GM18508 (cell line): ENCODE data around the gene PP2D1.
A peak's percentile ranks its signal among the peaks of the same experiment; 100 is the strongest.
"Not testable (repeated sequence)": the region's sequence is repeated elsewhere in the genome, so short reads cannot be mapped to it uniquely, and the experiment has no call there.

Source experiments
- ATAC-seq: cut with Tn5 transposase; IDR thresholded peaks from one replicate; pipeline ENCODE4 v1.9.1; 2021; ENCODE audit warnings: moderate number of reproducible peaks; ENCODE audit not compliant: insufficient read depth, unreplicated experiment

The PP2D1 gene

DNA sequence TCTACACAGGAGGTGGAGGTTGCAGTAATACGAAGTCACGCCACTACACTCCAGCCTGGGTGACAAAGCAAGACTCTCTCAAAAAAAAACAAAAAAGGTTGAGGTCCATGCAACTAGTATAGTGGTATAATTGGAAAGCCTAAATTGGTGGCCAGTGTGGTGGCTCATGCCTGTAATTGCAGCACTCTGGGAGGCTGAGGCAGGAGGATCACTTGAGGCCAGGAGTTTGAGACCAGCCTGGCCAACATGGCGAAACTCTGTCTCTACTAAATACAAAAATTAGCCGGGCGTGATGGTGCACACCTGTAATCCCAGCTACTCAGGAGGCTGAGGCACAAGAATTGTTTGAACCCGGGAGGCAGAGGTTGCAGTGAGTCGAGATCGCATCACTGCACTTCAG, 23.2 kb downstream of the PP2D1 start:
- ATAC-seq = not testable (repeated sequence)

DNA sequence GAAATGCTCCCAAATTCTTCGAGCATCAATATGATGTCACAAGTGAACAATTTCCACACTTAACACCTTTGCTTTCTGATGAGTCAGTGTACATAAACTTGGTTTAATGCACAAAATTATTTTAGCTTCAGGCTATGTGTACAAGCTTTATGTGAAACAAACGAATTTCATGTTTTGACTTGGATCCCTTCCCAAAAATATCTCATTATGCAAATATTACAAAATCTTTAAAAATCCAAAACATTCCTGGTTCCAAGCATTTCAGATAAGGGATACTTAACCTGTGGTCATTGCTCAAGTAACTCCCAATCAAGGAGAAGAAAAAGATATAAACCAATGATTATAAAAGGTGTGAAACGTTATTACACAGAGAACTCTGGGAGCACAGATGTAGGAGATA, 40.0 kb downstream of the PP2D1 start:
- no peak for ATAC-seq

DNA sequence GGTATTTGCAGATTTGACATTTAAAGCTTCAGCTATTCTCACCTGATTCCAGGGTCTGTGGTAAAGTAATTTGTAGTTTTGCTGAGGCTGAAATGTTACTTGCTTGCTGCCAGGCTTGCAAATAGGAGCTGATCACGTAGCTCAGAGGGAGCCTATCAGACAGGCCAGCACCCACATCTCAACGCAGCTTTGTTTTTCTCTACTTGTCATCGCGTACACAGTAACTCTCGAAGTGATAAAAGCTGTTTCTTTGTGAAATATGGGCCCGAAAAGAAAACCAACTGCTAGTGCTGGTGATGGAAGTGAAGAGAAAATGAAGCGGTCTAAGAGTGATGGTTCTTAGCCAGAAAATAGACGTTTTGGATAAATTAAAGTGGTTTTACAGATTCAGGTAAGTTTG, 41.7 kb downstream of the PP2D1 start:
- ATAC-seq = no peak

DNA sequence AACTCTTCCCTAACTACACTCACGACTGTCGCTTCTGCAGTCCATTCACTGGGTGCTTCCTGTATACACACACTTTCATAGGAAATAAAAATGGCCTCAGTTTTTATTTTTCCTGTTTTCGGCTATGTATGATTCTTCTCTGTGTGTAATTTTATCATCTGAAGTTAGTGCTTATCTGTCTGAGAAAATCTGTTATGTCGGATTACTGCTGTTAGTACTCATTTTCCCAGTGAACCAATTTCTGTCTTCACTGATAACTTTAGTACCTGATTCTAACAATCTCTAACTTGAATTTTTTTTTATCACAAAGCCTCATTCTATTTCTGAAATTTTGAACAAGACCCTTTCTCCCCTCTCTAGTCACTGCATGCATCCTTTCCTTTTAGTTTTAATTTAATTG, 44.3 kb downstream of the PP2D1 start:
- no peak for ATAC-seq

DNA sequence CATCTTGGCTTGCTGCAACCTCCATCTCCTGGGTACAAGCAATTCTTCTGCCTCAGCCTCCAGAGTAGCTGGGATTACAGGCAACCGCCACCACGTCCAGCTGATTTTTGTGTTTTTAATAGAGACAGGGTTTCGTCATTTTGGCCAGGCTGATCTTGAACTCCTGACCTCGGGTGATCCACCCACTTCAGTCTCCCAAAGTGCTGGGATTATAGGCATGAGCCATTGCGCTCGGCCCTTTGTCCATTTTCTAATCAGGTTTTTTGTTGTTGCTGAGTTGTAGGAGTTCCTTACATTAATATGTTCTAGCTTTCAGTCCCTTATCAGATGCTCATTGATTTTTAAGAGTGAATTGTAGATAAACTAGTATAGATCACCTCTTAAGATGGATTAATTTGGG, 44.9 kb downstream of the PP2D1 start:
- ATAC-seq = no peak

DNA sequence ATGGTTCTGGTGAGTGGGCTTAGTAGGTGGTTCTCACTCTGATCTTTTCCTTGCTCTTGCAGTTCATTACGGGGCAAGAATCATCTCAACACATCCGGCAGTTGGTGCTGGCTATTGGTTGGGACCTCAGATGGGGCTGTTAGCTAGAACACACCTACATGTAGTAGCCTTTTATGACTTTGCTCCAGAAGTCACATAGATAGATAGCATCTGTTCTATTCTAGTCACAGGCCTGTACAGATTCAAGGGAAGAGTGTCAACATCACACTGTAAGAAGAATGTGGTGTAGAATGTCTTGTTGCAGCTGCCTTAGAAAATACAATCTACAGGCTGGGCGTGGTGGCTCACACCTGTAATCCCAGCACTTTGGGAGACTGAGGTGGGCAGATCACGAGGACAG, 50.1 kb downstream of the PP2D1 start:
- no peak for ATAC-seq

DNA sequence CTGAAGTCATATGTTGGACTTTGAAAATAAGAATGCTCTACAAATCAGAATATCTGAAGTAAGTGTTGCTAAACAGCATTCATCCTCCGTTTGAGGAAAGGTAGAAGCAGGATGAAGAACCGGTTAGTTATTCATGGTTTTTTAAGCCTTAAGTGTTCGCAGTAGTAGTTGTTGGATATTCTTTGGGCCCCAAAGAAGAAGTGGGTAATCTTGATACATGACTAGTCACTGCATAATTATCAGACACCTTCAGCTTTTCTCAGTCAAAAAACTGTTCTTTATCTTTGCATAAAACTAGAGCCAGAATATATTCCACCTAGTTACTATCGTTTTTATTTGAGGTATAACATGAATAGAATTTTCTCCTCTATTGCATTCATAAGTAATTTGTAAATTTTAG, 51.4 kb downstream of the PP2D1 start:
- ATAC-seq = no peak

DNA sequence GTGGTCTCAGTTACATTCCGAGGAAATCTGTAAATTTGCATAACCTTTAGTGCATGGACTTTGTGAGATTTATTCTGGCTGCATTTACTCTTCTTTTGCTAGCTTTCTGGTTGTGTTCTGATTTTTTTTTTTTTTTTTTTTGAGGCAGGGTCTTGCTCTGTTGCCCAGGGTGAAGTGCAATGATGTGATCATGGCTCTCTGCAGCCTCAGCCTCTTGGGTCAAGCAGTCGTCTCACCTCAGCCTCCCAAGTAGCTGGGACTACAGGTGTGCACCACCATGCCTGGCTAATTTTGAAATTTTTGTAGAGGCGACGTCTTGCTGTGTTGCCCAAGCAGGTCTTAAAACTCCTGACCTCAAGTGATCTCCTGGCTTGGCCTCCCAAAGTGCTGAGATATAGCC, 52.6 kb downstream of the PP2D1 start:
- no peak for ATAC-seq

DNA sequence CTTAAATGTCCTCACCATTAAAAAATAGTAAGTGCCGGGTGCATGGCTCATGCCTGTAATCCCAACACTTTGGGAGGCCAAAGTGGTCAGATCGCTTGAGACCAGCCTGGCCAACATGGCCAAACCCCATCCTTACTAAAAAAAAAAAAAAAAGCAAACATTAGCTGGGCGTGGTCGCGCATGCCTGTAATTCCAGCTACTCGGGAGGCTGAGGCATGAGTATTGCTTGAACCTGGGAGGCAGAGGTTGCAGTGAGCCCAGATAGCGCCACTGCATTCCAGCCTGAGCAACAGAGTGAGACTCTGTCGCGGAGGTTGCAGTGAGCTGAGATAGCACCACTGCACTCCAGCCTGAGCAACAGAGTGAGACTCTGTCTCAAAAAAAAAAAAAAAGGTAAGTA, 54.7 kb downstream of the PP2D1 start:
- ATAC-seq = not testable (repeated sequence)

DNA sequence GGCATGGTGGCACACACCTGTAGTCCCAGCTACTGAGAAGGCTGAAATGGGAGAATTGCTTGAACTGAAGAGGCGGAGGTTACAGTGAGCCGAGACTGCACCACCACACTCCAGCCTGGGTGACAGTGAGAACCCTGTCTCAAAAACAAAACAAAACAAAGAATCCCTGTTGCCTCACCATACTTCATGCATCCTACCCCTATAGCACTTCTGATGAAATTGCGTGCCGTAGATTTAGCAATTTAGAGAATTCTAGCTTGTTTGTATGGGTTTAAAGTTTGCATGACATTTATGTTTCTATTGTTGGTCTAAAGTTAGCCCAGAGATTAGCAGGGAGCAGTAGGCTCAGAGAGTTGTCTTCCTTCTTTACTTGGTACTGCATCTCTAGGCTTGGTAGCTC, 57.4 kb downstream of the PP2D1 start:
- ATAC-seq = no peak

DNA sequence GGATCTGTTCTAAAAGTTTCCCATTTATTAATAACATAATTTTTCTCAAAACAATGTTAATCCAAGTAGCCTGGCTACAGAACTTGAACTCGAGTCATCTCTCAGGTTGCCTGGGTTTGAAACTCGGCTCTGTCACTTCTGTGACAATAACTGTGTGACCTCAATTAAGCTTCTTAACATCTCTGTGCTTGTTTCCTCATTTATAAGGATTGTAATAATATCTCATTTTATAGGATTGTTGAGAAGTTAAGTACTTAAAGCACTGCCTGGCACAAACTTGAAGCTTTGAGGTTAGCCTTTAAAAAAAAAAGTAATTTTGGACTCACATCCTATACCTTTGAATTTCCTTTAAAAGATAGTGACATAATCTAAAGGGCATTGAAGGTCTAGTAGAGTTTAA, 61.7 kb downstream of the PP2D1 start:
- ATAC-seq = no peak

DNA sequence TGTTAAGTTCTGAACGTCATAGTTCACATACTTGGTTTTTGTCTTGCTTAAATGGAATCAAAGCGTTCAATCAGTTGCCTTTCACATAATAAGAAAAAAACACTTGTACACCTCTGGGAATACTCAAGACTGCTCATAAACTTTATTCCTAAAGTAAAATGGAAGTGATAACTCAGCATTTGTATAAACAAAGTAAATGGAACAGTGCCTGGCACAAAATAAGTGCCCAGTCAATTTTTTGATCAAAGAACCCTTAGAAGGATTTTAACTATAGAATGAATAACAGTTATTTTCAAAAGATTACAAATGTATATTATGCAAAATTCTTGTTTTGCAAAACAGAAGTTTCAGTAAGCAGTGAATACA, 63.9 kb downstream of the PP2D1 start:
- no peak for ATAC-seq

DNA sequence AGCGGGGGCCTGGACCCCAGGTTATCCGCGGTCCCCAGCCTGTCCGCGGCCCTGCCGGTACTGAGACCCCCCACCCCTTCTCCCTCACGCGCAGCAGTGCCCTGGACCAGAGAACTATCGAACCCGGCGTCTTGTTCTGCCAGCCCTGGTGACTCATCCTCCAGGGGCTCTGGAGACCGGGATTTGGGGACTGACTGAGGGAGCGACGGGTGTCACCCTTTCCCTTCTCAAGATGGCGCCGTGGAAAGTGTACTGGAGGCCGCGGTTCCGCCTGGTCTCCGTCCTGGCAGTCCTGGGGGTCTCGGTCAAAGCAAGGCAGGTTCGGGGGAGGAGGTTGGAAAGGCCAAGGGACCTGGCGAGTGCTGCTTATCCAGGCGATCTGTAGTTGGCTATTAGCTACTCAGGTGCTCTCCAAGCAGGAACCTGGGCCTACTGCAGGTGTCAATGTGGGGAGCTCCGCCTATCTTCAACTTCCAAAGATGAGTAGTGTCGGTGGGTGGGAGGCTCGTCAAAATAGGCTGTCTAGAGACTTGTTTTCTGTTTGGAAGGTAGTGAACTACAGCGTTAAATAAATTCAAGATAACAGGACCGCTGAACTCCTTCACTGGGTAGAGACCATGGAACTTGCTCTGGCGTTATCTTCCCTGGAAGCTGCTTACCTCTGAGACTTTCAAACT, 64.4 kb downstream of the PP2D1 start:
- ATAC-seq = no peak

DNA sequence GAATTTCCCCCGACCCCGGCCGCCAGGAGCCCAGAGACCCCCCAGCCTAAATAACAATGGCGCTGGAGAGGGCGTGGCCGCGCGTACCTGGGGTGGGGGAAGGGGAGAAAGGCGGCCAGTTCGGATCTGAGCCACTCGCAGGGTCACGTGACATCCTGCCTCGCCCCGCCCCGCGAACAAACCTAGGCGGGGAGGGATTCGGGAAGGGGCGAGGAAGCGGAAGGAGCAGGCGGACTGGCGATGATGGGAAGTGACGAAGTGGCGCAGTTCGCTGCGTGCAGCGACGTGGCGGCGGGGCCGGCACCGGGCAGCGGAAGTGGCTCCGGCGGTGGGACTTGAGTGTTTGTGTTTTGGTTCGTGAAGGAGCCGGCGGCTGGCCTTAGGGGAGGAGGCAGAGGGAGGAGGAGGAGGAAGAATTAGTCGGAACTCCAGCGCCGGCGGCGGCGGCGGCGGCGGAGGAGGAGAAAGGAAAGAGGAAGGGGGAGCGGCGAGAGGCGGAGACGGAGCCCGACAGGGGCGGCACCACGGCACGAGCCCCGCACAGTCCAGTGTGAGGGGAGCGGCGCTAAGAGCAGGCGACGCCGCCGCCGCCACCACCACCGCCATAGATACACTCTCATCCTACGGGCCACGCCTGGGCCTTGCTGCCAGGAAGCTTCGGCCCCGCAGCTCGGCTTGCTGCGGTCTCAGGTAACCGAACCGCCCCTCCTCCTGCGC, 65.1 kb downstream of the PP2D1 start, which contains the start of gene RAB5A:
RAB5A (plus strand) TSS at position 266 of the 717 bp plus-strand sequence. CDS start 3,802 bp downstream, outside the sequence.
- ATAC-seq = peak; percentile 95

DNA sequence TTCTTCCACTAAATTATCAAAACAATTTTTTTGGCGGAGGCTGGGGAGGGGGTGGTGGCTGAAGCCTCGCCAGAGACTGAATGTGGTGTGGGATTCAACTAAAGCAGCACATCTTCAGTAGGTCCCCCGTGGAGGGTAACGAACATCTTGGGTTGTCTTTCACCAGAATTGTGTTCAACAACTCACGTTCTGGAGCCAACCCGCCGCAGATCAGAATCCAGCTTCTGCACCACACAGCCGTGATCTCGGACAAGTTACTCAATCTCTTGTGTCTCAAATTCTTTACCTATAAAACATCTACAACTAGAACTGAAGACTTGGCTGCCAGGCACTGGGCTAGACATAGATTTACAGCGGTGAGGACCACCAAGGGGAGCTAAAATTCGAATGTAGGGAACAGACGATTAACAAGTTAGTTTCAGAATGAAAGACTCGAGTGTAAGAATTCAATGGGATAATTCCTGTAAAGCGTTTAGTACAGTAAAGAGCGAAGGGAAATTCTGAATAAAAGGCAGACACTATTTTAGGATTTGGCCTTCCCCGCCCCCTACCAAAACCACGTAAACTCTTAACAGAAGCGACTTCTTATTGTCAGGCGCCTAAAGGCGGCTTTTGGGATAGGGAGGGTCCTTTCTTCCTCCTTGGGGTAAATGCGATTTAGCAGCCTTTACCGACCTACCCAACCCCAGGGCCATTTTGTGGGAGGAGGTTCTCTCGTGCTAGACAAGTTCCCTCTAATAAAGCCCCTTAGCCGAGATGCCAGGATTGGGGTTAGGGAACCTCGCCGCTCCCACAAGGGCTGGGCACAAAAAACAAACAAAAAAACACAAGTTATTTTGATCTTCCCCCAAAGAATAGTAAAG, 65.9 kb downstream of the PP2D1 start:
- peak; percentile 6 for ATAC-seq

DNA sequence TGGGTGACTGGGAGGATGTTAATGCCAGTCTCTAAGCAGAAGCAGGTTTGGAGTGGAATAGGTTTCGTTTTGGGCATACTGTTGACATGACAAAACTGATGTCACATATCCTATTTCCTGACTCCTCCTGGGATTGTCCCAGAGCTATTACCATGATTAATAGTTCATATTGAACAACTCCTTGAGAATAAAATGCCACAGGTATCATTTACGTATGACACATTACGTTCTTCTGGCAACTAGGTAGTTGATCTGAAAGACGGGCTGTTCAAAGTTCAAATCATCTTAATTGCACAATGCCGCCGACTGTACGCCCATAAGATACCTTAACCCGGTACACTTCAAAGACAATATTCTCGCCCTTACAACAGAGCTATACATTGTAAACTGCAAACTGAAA, 66.5 kb downstream of the PP2D1 start:
- no peak for ATAC-seq

DNA sequence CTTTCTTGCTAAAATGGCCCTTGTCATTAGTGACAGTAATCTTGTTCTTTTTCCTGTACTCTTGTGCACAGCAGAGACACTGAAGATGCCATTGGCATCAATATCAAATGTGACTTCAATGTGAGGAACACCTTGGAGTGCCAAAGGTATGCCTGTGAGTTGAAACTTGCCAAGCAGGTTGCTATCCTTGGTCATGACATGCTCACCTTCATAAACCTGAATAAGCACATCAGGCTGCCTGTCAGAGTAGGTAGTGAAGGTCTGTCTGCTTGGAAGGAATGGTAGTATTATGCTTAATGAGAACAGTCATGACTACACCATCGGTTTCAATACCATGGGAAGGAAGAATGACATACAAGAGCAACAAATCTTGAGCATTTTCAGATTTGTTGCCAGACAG, 71.4 kb downstream of the PP2D1 start:
- ATAC-seq = no peak

DNA sequence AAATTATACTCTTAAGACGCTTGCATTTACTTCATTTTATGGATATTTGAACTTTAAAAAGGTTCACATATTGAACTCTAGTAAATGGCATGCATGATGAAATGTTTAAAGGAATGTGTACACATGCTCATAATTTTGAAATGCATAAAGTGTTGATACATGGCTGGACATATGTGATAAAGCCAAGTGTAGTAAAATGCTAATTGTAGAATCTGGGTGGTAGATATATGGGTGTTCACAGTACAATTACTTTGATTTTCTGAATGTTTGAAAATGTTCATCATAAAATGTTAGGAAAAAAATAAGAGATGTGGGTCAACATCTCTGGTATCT, 73.8 kb downstream of the PP2D1 start:
- ATAC-seq = no peak

DNA sequence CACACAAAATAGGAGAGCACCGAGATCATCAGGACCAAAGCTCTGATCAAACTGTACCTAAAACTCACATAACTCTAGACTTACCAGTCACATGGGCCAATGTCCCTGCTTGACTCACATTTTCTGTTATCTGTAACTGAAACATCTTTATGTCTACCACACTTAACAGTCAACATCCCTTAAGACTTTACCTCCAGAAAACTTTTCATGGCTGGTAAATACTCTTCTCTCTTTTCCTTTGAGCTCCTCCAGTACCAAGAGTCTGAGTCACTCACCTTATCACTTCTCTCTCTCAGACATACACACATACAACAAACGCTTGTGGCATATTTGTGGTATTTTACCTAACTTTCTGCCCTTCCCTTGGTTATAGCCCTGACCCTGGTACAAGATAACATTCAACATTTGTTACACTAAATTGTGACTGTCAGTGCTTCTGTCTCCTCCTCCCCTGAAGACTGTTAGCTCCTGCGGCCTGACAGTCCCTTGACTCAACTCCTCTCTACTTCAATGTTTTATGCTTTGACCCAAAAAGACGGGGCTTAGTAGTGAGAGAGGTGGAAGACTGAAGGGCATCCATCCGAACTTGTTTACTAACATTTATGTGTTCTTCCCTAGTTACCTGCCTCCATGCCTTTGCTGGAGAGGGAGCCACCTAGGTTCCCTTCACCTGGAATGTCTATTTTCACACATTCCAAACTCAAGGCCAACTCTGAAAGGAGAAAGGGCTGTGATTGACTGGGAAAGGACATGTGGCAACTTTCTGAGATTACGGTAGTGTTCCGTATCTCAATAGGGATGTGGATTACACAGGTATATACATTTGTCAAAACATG, 74.4 kb downstream of the PP2D1 start:
- no peak for ATAC-seq
